Fibroblast of skin of right biceps (primary cell): ENCODE measurements around the gene RPL37A.
A peak's percentile ranks its signal among the peaks of the same experiment; 100 is the strongest.

Source experiments
- DNase-seq: peaks from one replicate; pipeline ENCODE4 v3.0.0-alpha.2; 2013

The RPL37A gene

DNA sequence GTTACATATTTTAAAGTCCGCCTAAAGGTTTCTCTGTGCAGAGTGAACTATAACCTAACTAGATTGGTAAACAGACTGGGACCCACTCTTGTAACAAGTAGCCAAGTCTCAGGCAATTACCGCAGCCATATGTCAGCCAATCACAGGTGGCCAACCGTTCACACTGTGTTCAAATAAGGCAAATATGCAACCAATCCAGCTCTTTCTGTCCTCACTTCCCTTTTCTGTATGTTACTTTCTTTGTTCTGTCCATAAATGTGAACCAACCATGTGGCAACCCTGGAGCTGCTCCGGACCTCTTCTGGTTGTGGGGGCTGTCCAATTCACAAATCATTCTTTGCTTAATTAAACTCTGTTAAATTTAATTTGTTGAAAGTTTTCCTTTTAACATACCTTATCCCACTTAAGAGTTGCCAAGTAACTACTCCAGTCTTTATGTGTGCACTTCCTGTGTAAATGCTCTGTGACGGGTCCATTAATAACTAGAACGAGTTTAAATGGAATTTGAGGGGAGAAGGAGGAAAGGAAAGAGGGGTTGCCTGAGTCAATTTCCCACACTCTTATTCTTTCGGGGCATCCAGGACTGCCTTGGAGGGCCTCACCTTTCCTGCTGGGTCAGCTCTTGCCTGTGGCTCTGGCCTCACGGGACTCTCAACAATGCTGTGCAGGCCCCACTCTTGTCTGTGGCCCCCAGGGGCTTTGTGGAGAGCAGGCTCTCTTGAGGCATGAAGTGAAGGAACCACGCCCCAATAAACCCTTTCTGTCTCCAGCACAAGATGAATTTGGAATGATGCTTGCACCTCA, 6.6 kb upstream of the RPL37A start:
- peak; percentile 28 for DNase-seq

DNA sequence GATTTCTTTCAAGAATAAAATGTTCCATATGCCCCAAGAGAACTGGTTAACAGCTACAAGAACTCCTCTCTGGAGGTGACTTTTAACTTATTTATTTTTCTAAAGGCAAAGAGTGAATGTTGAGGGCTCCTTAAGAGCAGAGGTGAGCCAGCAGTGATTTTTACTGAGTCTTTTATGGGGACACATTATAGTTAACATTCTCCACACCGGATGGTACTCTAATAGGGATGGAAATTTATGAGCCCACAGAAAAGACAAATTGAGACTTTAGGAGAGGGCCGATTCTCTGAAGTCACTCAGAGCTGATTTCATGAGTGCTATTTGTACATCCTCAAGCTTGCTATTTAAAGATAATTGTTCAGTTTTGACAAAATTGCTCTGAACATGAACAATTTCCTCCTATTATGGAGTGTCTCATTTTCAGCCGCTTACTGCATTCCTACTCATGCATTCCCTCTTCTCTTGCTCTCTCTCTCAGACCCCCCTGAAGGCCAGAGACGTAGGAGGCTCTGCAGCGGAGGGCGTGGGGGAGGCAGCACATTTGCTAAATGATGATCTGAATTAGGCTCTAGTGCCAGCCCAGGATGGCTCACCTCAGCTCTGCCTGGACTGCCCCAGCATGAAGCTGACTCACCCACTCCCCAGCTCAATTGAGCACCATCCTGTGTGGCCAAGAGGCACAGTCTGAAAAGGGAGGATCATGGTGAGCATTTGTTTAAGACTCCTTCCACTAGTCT, 5.9 kb upstream of the RPL37A start:
- peak; percentile 98 for DNase-seq

DNA sequence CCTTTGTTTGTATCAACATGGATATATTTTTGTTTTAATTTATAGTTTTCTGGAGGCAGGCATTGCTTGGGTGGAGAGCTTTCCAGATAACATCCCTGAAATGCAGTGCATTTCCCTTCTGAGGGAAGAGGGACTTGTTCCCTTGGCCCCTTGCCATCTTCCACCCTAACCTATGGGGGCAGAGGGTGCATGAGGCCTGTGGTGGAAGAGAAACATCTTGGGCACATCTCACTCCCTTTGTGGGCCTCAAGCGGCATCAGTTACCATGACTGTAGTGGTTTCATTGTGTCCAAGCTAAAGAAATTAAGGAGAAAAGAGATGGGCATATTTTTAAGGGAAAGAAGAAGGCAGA, 5.3 kb upstream of the RPL37A start:
- no peak for DNase-seq

DNA sequence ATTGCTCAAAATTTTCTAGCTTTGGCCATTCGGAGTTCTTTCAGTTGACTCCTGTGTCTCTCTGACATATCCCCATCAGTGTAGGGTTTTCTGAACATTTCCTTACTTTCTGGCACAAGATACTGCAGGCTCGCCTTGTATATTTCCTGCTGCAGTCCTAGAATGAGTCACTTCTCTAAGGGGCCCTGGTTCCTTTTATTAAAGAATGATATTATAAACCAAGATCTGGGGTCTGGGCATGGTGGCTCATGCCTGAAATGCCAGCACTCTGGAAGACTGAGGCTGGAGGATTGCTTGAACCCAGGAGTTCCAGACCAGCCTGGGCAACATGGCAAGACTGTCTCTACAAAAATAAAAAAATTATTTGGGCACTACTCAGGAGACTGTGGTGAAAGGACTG, 3.0 kb upstream of the RPL37A start:
- peak; percentile 75 for DNase-seq

DNA sequence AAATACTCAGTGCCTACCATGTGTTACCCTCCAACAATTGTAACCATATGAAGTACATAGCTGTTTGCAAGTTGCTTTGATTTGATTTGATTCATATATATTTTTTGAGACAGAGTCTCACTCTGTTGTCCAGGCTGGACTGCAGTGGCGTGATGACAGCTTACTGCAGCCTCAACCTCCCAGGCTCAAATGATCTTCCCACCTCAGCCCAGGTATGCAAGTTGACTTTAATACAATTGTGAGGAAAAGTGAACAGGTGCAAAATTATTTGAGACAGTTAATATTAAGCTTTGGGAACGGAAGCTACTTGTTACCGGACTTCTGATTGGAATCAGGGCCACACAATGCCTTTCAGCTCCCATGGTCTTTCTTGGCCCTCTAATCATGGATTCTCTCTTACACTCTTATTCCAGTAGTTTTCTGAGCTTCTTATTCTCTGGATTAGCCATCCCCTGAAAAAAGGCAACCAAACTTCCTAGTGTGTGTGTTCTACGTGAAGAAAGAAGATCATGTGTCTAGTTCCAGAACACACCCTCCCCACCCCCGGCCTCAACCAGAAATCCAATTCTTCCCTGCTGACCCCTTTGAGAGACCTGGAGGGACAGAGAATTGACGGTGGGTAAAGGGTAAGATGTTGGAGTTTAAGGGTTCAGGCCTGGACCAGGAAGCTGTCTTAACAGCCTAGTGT, 1.1 kb upstream of the RPL37A start:
- no peak for DNase-seq

DNA sequence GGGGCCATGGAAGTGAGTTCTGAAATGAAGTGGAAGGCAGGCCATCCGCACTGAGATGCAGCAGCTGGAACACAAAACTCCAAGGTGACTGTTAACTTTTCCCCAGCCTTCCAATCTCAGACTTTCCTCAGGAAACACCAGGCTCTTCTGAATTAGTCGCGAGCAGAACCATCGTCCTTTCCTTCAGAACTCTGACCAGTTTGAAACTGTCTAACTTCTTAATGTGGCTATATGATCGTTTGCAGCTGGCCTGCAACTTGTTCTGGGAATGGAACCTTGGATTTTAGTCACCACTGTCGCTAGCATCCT, 620 bp upstream of the RPL37A start:
- DNase-seq, result no peak

DNA sequence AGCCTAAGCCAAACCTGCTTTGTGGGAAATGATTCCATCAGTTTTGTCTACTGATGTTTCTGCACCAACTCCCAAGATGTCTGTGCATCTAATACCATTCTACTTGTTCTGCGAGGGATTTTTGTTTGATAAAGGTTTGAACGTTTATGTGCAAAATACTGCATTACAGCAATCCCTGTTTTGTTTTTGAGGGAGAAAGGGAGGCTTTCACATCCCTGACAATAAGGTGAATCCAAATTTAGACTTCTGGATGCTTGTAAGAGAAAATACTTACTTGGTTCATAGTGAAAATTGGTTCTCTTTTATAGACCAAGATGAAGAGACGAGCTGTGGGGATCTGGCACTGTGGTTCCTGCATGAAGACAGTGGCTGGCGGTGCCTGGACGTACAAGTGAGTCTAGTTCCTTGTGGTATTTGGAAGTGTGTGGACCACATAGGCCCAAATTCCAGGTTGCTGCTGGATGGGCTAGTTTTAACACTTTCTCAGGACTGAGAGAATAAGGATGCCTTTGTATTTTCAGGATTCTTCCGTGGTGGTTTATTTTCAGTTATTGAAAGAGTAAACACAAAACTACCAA, 1.1 kb downstream of the RPL37A start:
- DNase-seq, result no peak

DNA sequence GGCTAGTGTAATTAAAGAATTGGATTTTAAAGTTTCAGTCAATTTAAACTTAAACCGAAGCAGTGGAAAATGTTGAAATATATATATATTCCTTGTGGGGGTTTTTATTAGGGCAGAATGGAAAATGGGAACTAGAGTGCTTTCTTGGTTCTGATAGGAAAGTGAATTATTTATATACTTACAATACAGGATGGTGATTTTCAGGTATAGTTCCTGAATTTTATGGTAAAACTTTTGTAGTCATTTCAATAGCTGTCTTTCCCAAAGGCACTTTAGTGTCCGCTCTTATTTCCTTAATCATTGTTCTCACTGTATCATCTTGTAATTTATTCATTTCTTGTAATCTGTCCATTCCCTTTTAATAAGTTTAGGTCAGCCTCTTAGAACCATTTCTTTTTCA, 1.9 kb downstream of the RPL37A start:
- no peak for DNase-seq

DNA sequence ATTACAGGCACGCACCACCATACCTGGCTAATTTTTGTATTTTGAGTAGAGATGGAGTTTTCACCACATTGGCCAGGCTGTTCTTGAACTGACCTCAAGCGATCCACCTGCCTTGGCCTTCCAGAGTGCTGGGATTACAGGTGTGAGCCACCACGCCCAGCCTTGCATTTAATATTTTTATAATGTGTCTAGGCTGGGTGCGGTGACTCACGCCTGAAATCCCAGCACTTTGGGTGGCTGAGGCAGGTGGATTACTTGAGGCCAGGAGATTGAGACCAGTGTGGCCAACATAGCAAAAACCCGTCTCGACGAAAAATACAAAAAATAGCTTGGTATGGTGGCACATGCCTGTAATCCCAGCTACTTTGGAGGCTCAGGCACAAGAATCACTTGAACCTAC, 3.2 kb downstream of the RPL37A start:
- no peak for DNase-seq

DNA sequence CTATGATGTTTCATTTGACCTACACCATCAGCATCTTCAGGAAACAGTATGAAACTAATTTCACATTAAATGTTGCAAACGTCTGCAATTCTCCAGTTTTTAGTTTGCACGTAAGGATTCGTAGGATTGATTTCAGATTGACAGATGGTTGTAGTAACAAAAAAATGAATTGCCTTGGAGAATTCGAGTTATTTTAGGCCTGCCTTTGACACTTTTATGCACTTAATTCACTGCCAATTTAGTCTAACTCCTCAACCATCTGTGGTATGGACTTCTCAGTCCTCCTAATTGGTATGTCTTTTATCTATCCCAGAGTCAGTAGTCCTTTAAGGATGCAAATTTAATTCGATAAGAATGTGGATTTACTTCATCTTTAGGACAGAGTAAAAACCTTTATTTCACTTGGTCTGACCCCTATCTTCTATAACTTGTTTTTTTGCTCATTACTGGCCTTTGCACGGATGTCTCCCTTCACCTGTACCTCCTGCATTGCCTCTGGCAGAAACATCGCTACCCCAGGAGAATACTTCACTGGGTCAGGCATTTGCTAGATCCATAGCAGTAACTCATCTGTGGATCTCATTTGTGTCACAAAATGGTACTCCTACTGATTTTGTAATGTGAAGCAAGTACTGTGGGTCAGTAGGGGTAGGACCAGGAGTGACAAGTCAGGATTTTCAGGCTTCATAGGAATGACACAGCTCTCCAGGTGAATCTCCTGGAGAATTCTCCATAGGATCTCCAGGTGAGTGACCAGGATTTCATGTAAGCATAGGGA, 3.9 kb downstream of the RPL37A start:
- DNase-seq, result no peak

DNA sequence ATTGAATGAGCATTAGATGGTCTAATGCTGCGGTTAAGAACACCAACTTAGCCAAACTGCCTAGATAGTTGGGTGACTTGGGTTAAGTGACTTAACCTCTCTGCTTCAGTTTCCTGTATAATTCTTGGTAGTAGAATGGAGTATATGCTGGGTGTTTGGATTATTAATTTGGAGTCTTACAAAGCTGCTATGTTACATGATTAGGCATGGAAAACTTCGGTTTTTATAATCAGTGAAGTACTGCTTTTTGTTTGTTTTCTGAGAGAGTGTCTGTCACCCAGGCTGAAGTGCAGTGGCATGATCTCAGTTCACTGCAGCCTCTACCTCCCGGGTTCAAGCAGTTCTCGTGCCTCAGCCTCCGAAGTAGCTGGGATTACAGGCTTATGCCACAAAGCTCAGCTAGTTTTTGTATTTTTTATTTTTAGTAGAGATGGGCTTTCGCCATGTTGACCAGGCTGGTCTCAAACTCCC, 4.5 kb downstream of the RPL37A start:
- DNase-seq, result no peak

DNA sequence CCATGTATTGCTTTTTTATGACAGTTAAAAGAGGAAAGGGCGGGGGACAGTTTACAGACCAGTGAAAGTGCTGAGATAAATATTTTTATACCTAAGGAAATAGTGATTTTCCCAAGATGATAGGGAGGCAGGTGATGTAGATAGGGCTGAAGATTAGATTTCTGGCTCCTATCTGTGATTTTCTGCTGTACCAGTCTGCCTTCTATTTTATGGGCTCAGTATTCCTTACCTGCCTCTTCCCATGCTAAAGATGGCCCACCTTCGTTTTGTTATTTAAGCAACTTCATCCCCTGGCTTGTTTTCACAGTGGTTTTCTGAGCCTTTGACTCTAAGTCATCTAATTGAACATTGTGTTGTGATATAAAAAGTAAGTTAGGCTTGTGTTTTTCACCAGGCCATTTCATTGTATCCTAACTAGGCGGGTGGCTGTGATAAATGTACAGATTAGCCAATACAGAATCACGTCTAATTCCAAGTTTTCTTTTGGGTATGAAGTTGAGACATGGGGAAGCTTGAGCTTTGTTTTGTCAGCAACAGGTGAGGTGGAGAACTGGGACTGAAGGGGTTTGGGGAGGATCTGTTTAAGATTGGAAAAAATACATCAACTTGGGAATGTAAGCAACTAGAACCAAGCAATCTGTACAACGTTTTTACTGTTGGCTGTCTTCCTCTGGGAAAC, 5.2 kb downstream of the RPL37A start:
- DNase-seq, result no peak

DNA sequence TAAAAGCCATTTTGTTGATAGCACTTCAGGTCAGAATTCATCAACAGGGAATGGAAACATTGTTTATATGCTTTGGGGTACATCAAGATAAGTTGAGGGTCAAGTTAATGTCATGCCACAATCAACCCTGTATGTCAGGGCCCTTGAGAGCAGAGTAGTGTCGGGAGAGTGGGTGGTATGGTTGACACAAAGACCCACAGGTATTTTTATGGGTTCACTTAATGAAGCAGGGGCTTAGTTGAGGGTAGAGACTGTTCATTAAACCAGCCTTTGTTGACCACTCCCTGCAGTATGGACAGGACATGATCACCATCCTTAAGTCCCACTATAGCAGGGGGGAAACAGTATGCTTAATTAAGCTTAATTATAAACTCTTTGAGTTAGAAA, 5.7 kb downstream of the RPL37A start:
- DNase-seq, result no peak

DNA sequence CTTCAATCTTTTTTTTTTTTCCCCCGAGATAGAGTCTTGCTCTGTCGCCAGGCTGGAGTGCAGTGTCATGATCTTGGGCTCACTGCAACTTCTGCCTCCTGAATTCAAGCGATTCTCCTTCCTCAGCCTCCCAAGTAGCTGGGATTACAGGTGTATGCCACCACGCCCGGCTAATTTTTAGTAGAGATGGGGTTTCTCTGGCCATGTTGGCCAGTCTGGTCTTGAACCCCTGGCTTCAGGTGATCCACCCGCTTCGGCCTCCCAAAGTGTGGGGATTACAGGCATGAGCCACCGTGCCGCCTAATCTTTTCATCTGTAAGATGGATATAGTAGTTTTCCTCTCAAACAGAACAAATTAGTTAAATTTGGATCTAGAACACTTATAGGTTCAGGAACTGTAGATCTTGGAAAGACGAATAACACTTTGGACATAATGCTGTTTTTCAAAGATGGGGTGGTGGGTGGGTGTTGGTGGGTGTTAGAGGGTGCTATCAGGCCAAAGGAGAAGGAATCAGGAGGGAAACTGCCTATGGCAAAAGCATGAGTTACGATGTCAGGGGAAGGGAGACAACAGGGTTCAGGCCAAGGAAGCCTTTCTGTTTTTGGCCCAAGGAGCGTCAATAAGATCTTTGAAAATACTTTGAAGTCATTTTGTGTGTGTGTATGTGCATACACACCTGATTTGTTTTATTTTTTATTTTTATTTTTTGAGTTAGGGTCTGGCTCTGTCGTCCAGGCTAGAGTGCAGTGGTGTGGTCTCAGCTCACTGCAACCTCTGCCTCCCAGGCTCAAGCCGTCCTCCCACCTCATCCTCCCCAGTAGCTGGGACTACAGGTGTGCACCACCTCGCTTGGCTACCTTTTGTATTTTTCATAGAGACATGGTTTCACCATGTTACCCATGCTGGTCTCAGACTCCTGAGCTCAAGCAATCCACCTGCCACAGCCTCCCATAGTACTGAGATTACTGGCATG, 6.8 kb downstream of the RPL37A start:
- no peak for DNase-seq

DNA sequence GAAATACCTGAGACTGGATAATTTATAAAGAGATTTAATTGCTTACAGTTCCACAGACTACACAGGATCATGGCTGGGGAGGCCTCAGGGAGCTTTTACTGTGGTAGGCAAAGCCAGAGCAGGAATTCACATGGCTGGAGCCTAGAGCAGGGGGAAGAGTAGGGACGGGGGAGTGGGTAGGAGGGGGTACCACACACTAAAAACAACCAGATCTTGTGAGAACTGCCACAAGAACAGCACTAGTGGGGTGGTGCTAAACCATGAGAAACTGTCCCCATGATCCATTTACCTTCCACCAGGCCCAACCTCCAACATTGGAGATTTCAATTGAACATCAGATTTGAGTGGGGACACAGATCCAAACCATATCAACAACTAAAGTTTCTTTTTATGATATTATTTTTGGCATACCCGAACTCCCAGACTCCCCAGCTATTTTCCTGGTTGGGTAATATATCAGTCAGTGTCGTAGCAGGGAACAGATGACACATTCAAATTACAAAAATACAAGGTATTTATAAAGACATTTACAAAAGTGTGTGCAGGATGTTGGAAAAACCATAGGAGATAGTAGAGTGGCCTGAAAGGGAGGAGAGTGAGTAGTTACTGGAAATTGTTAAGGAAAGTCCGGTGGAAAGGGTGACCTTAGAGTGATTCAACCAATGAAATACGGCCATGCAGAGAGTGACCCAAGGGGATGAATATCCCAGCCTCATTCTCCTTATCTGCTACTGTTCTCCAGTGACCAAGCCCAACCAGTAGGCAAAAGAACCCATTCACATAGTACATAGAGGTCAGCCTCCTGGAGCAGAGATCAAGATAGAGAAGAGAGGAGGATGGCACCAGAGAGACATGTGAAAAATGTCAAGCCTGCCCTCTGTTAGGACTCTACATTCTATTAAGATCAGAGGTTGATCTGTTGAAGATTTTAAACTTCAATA, 8.8 kb downstream of the RPL37A start:
- no peak for DNase-seq

DNA sequence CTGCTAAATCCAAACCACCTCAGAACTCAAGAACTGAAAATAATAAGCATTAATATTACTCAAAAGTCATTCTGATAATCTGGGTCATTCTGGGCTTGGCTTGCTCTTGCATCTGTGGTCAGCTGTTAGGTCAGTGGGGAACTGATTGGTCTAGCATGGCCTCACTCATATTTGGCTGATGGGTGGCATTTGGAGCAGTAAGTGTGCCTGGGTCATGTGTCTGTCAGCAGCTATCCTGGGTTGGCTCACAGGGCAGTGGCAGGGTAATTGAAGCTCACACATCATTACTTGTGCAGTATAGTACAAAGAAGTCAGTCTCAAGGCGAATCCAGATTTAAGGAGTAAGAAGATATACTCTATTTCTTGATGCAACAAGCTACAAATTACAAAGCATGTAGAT, 9.6 kb downstream of the RPL37A start:
- DNase-seq, result no peak

DNA sequence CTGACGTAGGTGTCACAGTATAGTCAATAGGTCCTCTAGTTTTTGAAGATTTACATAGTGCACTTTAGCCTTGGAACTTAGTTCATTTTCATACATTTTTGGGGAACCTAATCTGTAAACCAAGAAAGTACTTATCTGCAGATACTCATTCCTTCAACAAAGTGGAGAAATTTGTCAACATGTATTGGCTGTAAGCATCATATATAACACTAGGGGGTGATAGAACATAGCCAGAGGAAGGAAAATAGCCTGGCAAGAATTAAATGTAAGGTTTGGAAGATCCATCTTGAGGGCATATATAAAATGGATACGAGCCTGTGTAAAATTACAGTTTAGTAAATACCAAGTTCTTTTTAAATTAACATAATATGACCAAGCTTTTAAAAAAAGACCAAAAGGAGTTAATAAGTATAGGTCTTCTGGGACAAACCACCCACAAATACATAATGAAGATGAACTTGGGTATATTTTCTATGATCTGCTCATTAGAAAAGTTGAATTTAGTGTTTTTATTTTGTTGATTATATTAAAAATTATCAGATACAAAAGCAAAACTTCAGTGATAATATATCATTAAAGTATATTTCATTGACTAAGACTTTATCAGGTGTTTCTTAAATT, 18.2 kb downstream of the RPL37A start:
- peak; percentile 49 for DNase-seq

DNA sequence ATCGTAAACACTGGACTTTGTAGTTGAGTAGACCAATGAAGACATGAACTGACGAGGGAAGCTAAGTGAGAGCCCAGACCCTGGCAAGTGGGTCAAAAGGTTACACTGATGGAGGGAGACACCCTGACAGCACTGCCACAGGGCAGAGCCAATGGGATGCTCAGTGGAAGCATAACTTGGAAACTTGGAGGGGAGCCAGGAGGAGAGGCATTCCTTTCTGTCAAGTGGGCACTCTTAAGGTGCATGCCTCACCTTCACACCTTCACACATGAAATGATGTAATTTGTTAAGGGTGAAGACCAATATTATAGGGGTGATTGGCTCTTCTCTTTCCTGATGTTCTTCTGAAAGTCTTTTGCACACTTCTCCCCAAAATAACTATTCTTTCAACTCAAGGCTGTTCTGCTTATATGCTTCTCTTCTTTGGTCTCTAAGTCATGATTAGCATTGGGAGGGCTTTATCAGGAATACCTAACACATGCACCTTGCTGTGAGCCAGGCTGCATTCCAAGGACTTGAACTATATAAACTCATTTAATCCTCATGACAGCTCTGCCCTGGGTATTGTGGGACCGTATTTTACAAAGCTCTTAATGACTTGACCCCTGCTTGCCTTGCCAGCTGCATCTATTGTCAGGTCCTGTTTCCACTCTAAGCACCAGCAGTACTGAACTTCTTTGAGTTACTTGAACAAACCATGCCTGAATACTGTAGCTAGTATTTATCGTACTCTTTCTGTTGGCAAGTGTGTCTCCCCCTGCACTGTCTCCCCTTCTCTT, 19.0 kb downstream of the RPL37A start:
- DNase-seq, result no peak
